D721Med (cell line): ENCODE results near the gene LY6G5B.

ENCODE experiments used
- DNase-seq: peaks from one replicate; pipeline ENCODE4 v3.0.0; 2011; ENCODE audit warnings: low spot score; ENCODE audit not compliant: insufficient read length
- FAIRE-seq: peaks from 2 replicates; lab custom pipeline; 2011; peaks lifted over from hg19 to GRCh38; lab: Jason Lieb, UNC
- CTCF ChIP-seq: IDR thresholded peaks from 2 replicates; pipeline ENCODE4 v1.5.1; 2012; ENCODE audit warnings: mild to moderate bottlenecking, control low read depth; ENCODE audit not compliant: insufficient read depth; ENCODE audit errors: missing control alignments

Gene LY6G5B

DNA sequence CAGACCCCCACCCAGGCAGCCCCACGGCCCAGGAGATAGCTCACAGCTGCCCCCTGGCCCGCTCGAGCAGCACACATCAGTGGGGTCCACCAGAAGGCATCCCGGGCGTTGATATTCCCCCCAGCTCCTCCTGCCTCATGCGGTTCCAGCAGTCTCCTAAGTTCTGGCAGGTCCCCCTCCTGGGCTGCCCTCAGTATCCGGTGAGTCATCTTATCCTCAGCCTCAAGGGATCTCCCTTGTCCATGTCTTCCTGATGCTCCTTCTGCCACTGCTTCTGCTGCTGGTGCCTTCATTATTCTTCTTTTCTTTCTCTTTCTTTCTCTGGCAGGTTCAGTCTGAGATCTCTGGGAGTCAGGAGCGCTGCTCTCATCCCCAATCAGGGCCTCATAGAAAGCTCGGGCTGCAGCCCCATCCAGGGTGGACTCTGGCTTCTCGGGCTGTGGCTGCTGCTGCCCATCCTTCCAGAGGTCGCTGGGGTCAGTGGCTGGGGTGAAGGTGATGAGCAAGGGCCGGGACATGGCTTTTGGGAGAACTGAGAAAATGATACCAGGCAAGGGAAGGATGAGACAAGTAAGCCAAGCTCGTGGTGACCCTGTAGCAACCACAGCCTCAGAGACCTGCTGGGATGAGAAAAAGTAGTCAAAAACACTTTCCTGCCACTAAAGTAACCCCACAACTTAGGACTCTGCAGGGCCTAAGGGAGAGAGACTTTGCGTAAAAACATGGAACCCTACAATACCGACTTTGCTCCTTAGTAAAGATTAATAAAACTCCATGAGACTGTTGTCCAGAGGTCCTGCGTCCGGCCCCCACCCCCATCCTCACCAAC, 5.6 kb upstream of the LY6G5B start:
- FAIRE-seq = no peak
- no peak for DNase-seq
- TF ChIP-seq CTCF = no peak

GRCh38 chr6:31664790-31665500, 4.8 kb upstream of the LY6G5B start, which contains the start of gene GPANK1:
TSS of gene GPANK1 (minus strand) at chr6:31664997. CDS start at chr6:31664478, 519 bp downstream.
- TF ChIP-seq CTCF = no peak
- FAIRE-seq (no peak), DNase-seq (peak; percentile 65)

- no peak for FAIRE-seq
- TF ChIP-seq CTCF = no peak
- DNase-seq = peak; percentile 93
Measured at GRCh38 chr6:31665501-31666336, 4.1 kb upstream of the LY6G5B start, which contains the start of gene CSNK2B. TSS of gene CSNK2B (plus strand) at chr6:31666080. CDS start at chr6:31666832, 752 bp downstream.

GRCh38 chr6:31666337-31666965, 3.3 kb upstream of the LY6G5B start:
- no peak for FAIRE-seq
- no peak for TF ChIP-seq CTCF
- no peak for DNase-seq

DNA sequence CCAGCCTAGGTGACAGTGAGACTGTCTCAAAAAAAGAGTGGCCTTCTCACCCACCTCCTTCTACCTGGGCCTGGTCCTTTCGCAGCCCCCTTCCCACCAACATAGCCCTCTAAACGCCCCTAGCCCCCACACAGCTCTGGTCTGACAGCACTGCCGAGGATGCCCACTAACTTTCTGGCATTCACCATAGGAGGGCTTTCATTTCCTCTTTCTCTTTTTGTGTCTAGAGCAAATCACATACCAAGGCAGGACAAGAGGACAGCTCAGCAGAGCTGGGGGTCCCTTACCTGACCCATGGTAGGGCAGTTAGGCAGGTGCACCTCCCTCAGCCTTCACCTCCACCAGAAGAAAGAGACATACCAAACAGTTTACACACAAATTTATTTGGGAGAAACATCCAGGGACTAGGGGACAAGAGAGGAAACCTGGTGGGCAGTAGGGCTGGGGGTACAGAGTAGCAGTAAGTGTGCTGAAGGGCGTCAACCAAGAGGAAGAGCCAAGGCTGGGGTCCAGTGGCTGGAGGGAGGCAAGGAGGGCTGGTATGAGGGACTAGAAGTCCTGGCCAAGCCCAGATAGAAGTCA, 6.6 kb downstream of the LY6G5B start:
- no peak for TF ChIP-seq CTCF
- FAIRE-seq (no peak), DNase-seq (no peak)

DNA sequence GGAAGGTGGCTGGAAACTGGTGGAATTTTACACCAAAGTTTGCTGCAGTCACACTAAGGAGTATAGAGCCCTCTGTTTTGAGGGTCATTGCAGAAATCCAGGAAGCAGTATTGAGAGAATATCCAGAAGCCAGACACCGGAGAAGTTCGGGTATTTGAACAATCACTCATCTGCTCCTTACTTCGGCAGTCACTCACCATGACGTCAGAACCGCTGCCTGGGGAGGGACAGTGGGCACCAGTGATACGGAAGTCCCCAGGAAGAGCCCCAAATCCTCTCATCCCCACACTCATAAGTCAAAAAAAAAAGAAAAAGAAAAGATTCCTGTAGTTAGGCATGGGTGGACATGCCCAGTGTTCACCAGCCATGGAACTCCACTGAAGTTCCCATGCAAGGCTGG, 7.1 kb downstream of the LY6G5B start:
- no peak for DNase-seq
- FAIRE-seq = no peak
- no peak for TF ChIP-seq CTCF
